H9 (cell line): ENCODE data around the gene ITGB1BP1. TPM values are rescaled to one million over a fixed set of nuclear protein-coding genes. Genes with fewer than 3 reads are reported as not detected.

ENCODE experiments used
- DNase-seq: peaks from one replicate; pipeline ENCODE4 v3.0.0-alpha.2; 2017
- H2AFZ ChIP-seq: one replicate; pipeline ENCODE4 v1.6.1; 2013; ENCODE audit warnings: mild to moderate bottlenecking, low read length, control low read depth, moderate library complexity
- H2AK5ac ChIP-seq: 2 replicates; pipeline ENCODE4 v1.6.1; 2013; ENCODE audit warnings: low read length, control low read depth, mixed read lengths; ENCODE audit not compliant: insufficient read length
- H2BK120ac ChIP-seq: one replicate; pipeline ENCODE4 v1.6.1; 2013; ENCODE audit warnings: low read depth, mild to moderate bottlenecking, low read length, control low read depth, inconsistent platforms; ENCODE audit not compliant: poor library complexity, severe bottlenecking
- H2BK12ac ChIP-seq: 2 replicates; pipeline ENCODE4 v1.6.1; 2013; ENCODE audit warnings: low read length, control low read depth, mixed read lengths, low read depth; ENCODE audit not compliant: insufficient read length
- H2BK15ac ChIP-seq: 2 replicates; pipeline ENCODE4 v1.6.1; 2013; ENCODE audit warnings: low read depth, low read length, control low read depth
- H2BK20ac ChIP-seq: one replicate; pipeline ENCODE4 v1.6.1; 2013; ENCODE audit warnings: low read depth, mild to moderate bottlenecking, low read length, control low read depth, inconsistent platforms; ENCODE audit not compliant: poor library complexity, severe bottlenecking
- H2BK5ac ChIP-seq: 2 replicates; pipeline ENCODE4 v1.6.1; 2013; ENCODE audit warnings: low read length, control low read depth, mixed read lengths; ENCODE audit not compliant: insufficient read length
- H3K14ac ChIP-seq: 2 replicates; pipeline ENCODE4 v1.6.1; 2013; ENCODE audit warnings: low read length, control low read depth; ENCODE audit not compliant: insufficient read depth
- H3K18ac ChIP-seq: 2 replicates; pipeline ENCODE4 v1.6.1; 2013; ENCODE audit warnings: low read depth, mild to moderate bottlenecking, mixed read lengths, low read length, control low read depth; ENCODE audit not compliant: insufficient read length
- H3K23ac ChIP-seq: 2 replicates; pipeline ENCODE4 v1.6.1; 2013; ENCODE audit warnings: low read length, control low read depth, mixed read lengths, low read depth; ENCODE audit not compliant: insufficient read length
- H3K23me2 ChIP-seq: 2 replicates; pipeline ENCODE4 v1.6.1; 2013; ENCODE audit warnings: low read depth, mild to moderate bottlenecking, mixed read lengths, low read length, control low read depth; ENCODE audit not compliant: insufficient read length, poor library complexity, severe bottlenecking
- H3K27ac ChIP-seq: 2 replicates; pipeline ENCODE4 v1.5.1; 2013; ENCODE audit warnings: low read length, control low read depth, mixed read lengths, low read depth; ENCODE audit not compliant: insufficient read length
- H3K27me3 ChIP-seq: 2 replicates; pipeline ENCODE4 v1.6.1; 2013; ENCODE audit warnings: low read length, control low read depth, inconsistent platforms; ENCODE audit not compliant: insufficient read depth
- H3K4ac ChIP-seq: 2 replicates; pipeline ENCODE4 v1.6.1; 2013; ENCODE audit warnings: low read depth, mild to moderate bottlenecking, control low read depth, inconsistent platforms, low read length, moderate library complexity
- H3K4me1 ChIP-seq: 2 replicates; pipeline ENCODE4 v1.6.1; 2013; ENCODE audit warnings: low read length, control low read depth, inconsistent platforms; ENCODE audit not compliant: insufficient read depth
- H3K4me2 ChIP-seq: 2 replicates; pipeline ENCODE4 v1.6.1; 2013; ENCODE audit warnings: low read length, control low read depth, mixed read lengths; ENCODE audit not compliant: insufficient read length, insufficient read depth
- H3K56ac ChIP-seq: 2 replicates; pipeline ENCODE4 v1.6.1; 2013; ENCODE audit warnings: low read depth, mild to moderate bottlenecking, mixed read lengths, low read length, control low read depth; ENCODE audit not compliant: insufficient read length
- H3K79me1 ChIP-seq: 2 replicates; pipeline ENCODE4 v1.6.1; 2013; ENCODE audit warnings: low read depth, mild to moderate bottlenecking, moderate library complexity, low read length, control low read depth, inconsistent platforms; ENCODE audit not compliant: insufficient read depth, poor library complexity, severe bottlenecking
- H3K79me2 ChIP-seq: 2 replicates; pipeline ENCODE4 v1.6.1; 2013; ENCODE audit warnings: low read length, control low read depth, inconsistent platforms; ENCODE audit not compliant: insufficient read depth
- H3K9ac ChIP-seq: 2 replicates; pipeline ENCODE4 v1.6.1; 2013; ENCODE audit warnings: low read length, control low read depth, mixed read lengths; ENCODE audit not compliant: insufficient read length; ENCODE audit errors: extremely low read depth
- H3K9me3 ChIP-seq: one replicate; pipeline ENCODE4 v1.6.1; 2013; ENCODE audit warnings: low read depth, low read length, inconsistent platforms; ENCODE audit not compliant: control insufficient read depth
- H3T11ph ChIP-seq: one replicate; pipeline ENCODE4 v1.6.1; 2013; ENCODE audit warnings: mild to moderate bottlenecking, low read length, control low read depth, inconsistent platforms
- H4K20me1 ChIP-seq: one replicate; pipeline ENCODE4 v1.6.1; 2013; ENCODE audit not compliant: control insufficient read depth, insufficient read length, insufficient read depth
- H4K5ac ChIP-seq: 2 replicates; pipeline ENCODE4 v1.6.1; 2013; ENCODE audit warnings: low read depth, mild to moderate bottlenecking, mixed read lengths, low read length, control low read depth; ENCODE audit not compliant: insufficient read length
- H4K8ac ChIP-seq: replicated peaks from 2 replicates; pipeline ENCODE4 v1.6.1; 2013; ENCODE audit warnings: low read length, control low read depth, mixed read lengths, low read depth; ENCODE audit not compliant: insufficient read length
- H4K91ac ChIP-seq: 2 replicates; pipeline ENCODE4 v1.6.1; 2013; ENCODE audit warnings: low read depth, mild to moderate bottlenecking, moderate library complexity, mixed read lengths, low read length, control low read depth; ENCODE audit not compliant: insufficient read length
- H3K27ac Mint-ChIP-seq, 3 experiments: 2 replicates in 2 of 3; 3 replicates in 1 of 3; pipeline ENCODE4 v1.8.0; 2020 to 2021; ENCODE audit warnings: mixed read lengths in 3 of 3, mild to moderate bottlenecking in 1 of 3, moderate library complexity in 1 of 3
- H3K27me3 Mint-ChIP-seq: 2 replicates; pipeline ENCODE4 v1.8.0; 2021; ENCODE audit warnings: low read depth, mild to moderate bottlenecking, moderate library complexity, mixed read lengths
- H3K36me3 Mint-ChIP-seq, 3 experiments: 2 replicates in 2 of 3; 3 replicates in 1 of 3; pipeline ENCODE4 v1.8.0; 2020 to 2021; ENCODE audit warnings: low read depth in 3 of 3, mixed read lengths in 3 of 3; ENCODE audit not compliant: insufficient read depth in 1 of 3
- H3K4me1 Mint-ChIP-seq, 2 experiments: 2 replicates each; pipeline ENCODE4 v1.8.0; 2020; ENCODE audit warnings: mixed read lengths in 2 of 2
- H3K4me3 Mint-ChIP-seq, 2 experiments: 2 replicates in 1 of 2; 3 replicates in 1 of 2; pipeline ENCODE4 v1.8.0; 2020 to 2021; ENCODE audit warnings: mild to moderate bottlenecking in 2 of 2, mixed read lengths in 2 of 2, moderate library complexity in 1 of 2
- H3K9me3 Mint-ChIP-seq, 2 experiments: 2 replicates in 1 of 2; 3 replicates in 1 of 2; pipeline ENCODE4 v1.8.0; 2020; ENCODE audit warnings: mild to moderate bottlenecking in 2 of 2, mixed read lengths in 2 of 2, moderate library complexity in 1 of 2
- CTCF ChIP-seq: fragments of 200-600 bp; sonication (generic); conservative IDR thresholded peaks from 3 replicates; pipeline ENCODE4 v1.8.0; 2021; ENCODE audit warnings: antibody characterized with exemption, mild to moderate bottlenecking
- WGBS: extraction: QIAGEN DNeasy Blood & Tissue Kit; methylation state at CpG from one replicate; pipeline ENCODE4 v1.1.7; 2013; ENCODE audit warnings: missing lambda C conversion rate, low lambda C conversion rate, mixed read lengths; ENCODE audit not compliant: insufficient read length; ENCODE audit errors: extremely low coverage; 5-methylcytosine and 5-hydroxymethylcytosine counted together
- total RNA-seq: library from RNA; stranded (reverse); gene quantifications from 2 replicates; pipeline ENCODE4 v1.2.1, GENCODE V29; 2021

The ITGB1BP1 gene
- total RNA-seq, 1 experiment from 2014 or later = 38.7 TPM

- Histone ChIP-seq H2AFZ (no peak overlapping the region), H3K18ac (no peak overlapping the region), H2BK120ac (no peak overlapping the region), H3K4me1 (no peaks in the 10 kb centered on the region), H2BK12ac (no peak overlapping the region), H3K4me2 (no peak overlapping the region), H2AK5ac (no peak overlapping the region), H4K5ac (no peak overlapping the region), H3K79me2 (no peaks in the 10 kb centered on the region), H3K23me2 (no peaks in the 10 kb centered on the region), H3K4ac (no peak overlapping the region), H3K56ac (no peak overlapping the region), H2BK20ac (no peak overlapping the region), H3K27me3 (no peaks in the 10 kb centered on the region), H3K23ac (no peak overlapping the region), H3K9me3 (no peaks in the 10 kb centered on the region), H3K14ac (no peak overlapping the region), H4K20me1 (no peaks in the 10 kb centered on the region), H4K8ac (no peak overlapping the region), H2BK15ac (no peak overlapping the region), H2BK5ac (no peak overlapping the region), H3K79me1 (no peaks in the 10 kb centered on the region), H3K27ac (no peak overlapping the region), H4K91ac (no peak overlapping the region), H3K9ac (no peak overlapping the region), H3T11ph (no peak overlapping the region)
- peak overlapping the region in 1 of 3 experiments; percentile 6; a peak in 1 of 7 replicates for H3K27ac Mint-ChIP-seq
- no peaks in the 10 kb centered on the region for H3K27me3 Mint-ChIP-seq
- WGBS = no CpG with 5 or more reads among the region's 4 CpGs
- H3K36me3 Mint-ChIP-seq = peaks cover 13 to 50% (median 24%) of the 10 kb centered on the region in 3 experiments; a peak in 6 of 7 replicates
- TF ChIP-seq CTCF = no peak
- no peak for DNase-seq
- no peaks in the 10 kb centered on the region for H3K4me1 Mint-ChIP-seq
- H3K4me3 Mint-ChIP-seq = no peak overlapping the region
- H3K9me3 Mint-ChIP-seq = no peaks in the 10 kb centered on the region
Measured at GRCh38 chr2:9364373-9364772, 59.0 kb downstream of the ITGB1BP1 start.
